Uterus (tissue), 2 donors: ENCODE measurements around the gene ACVR2A.

Experiments
- POLR2A ChIP-seq, 2 donors: fragments of 450-650 bp; IDR thresholded peaks; one replicate each; pipeline ENCODE4 v1.6.1; 2016; ENCODE audit warnings: antibody characterized with exemption in 2 of 2, mild to moderate bottlenecking in 1 of 2, moderate library complexity in 1 of 2
- TF ChIP-seq, protein P1 (sequence below), 4 experiments: fragments of 200-600 bp in 2 of 4; fragments of 450-650 bp in 2 of 4; sonication (generic) in 2 of 4; IDR thresholded peaks; one replicate each; pipeline ENCODE4 v1.5.1; 2016 to 2019; ENCODE audit warnings: antibody characterized with exemption in 4 of 4, mild to moderate bottlenecking in 2 of 4, moderate library complexity in 1 of 4

DNA sequence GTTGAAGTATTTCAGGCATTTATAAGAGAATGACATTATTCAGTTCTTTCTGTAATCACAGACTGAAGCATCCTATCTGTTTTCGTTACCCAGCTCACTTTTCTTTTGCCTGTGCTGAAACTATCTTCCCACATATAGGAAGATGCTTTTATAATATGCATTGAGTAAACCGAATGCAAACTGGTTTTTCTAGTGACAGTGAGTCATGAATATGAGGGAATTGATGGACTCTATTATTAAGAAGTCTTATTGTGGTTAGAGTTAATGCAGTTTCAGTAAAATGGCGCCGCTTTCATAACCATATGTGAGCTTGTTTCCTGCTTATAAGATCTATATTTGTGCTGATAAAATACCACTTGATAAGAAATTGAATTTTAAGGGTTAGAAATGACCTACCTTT lies 59.2 kb downstream of the ACVR2A start:
- TF ChIP-seq, protein P1, sequence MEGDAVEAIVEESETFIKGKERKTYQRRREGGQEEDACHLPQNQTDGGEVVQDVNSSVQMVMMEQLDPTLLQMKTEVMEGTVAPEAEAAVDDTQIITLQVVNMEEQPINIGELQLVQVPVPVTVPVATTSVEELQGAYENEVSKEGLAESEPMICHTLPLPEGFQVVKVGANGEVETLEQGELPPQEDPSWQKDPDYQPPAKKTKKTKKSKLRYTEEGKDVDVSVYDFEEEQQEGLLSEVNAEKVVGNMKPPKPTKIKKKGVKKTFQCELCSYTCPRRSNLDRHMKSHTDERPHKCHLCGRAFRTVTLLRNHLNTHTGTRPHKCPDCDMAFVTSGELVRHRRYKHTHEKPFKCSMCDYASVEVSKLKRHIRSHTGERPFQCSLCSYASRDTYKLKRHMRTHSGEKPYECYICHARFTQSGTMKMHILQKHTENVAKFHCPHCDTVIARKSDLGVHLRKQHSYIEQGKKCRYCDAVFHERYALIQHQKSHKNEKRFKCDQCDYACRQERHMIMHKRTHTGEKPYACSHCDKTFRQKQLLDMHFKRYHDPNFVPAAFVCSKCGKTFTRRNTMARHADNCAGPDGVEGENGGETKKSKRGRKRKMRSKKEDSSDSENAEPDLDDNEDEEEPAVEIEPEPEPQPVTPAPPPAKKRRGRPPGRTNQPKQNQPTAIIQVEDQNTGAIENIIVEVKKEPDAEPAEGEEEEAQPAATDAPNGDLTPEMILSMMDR (IDR thresholded peaks at IDR 0.05) = no peak
- no peak for TF ChIP-seq POLR2A (IDR thresholded peaks at IDR 0.05)
